GM12878 (cell line): ENCODE results near the gene S1PR2.

Experiments used
- KDM1A ChIP-seq: fragments of 200-600 bp; sonication (generic); IDR thresholded peaks from 2 replicates; pipeline ENCODE4 v1.6.1; 2016; ENCODE audit warnings: borderline replicate concordance
- POLR2A ChIP-seq: IDR thresholded peaks from 2 replicates; pipeline ENCODE4 v1.6.1; 2011; ENCODE audit warnings: low read depth, mild to moderate bottlenecking, low read length
- USF2 ChIP-seq: IDR thresholded peaks from 2 replicates; pipeline ENCODE4 v1.6.1; 2011; ENCODE audit warnings: low read depth, low read length, improper control_type of control experiment, borderline replicate concordance
- TF ChIP-seq, protein P1 (sequence below), 3 experiments: IDR thresholded peaks in 2 of 3; conservative IDR thresholded peaks in 1 of 3; 2 replicates each; pipeline ENCODE4 v1.5.1; 2011; ENCODE audit warnings: low read depth in 3 of 3, low read length in 3 of 3, mild to moderate bottlenecking in 3 of 3, control low read depth in 2 of 3, moderate library complexity in 2 of 3, inconsistent platforms in 1 of 3, mixed read lengths in 1 of 3; ENCODE audit not compliant: control insufficient read depth in 2 of 3, insufficient read depth in 1 of 3; ENCODE audit errors: extremely low read depth in 1 of 3
- TF ChIP-seq, protein P2 (sequence below): fragments of 450-650 bp; IDR thresholded peaks from 2 replicates; pipeline ENCODE4 v1.6.1; 2017; ENCODE audit warnings: antibody characterized with exemption, mild to moderate bottlenecking, moderate library complexity

DNA sequence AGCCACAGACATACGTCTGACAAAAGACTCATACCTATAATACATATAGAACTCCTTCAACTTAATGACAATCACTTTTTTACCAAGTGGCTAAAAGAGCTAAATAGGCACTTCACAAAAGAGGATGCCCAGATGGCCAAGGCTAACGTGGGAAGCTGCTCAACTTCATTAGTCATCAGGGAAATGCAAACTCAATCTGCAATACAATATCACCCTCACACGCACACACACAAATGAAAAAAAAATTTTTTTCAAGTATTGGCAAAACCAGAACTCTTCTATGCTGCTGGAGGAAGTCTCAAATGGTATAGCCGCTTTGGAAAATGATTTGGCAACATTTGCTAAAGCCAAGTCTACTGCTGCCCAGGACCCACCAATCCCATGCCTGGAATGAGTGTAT is 21.8 kb downstream of the S1PR2 start:
- TF ChIP-seq POLR2A (no peak), USF2 (no peak), KDM1A (no peak)
- TF ChIP-seq, protein P1, sequence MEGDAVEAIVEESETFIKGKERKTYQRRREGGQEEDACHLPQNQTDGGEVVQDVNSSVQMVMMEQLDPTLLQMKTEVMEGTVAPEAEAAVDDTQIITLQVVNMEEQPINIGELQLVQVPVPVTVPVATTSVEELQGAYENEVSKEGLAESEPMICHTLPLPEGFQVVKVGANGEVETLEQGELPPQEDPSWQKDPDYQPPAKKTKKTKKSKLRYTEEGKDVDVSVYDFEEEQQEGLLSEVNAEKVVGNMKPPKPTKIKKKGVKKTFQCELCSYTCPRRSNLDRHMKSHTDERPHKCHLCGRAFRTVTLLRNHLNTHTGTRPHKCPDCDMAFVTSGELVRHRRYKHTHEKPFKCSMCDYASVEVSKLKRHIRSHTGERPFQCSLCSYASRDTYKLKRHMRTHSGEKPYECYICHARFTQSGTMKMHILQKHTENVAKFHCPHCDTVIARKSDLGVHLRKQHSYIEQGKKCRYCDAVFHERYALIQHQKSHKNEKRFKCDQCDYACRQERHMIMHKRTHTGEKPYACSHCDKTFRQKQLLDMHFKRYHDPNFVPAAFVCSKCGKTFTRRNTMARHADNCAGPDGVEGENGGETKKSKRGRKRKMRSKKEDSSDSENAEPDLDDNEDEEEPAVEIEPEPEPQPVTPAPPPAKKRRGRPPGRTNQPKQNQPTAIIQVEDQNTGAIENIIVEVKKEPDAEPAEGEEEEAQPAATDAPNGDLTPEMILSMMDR (IDR thresholded peaks at IDR 0.05 in 2 of 3, conservative IDR thresholded peaks at IDR 0.05 in 1 of 3; ENCODE audit: control insufficient read depth in 2 of 3, extremely low read depth in 1 of 3, insufficient read depth in 1 of 3, low read depth in 3 of 3, low read length in 3 of 3) = no peak
- TF ChIP-seq, protein P2, sequence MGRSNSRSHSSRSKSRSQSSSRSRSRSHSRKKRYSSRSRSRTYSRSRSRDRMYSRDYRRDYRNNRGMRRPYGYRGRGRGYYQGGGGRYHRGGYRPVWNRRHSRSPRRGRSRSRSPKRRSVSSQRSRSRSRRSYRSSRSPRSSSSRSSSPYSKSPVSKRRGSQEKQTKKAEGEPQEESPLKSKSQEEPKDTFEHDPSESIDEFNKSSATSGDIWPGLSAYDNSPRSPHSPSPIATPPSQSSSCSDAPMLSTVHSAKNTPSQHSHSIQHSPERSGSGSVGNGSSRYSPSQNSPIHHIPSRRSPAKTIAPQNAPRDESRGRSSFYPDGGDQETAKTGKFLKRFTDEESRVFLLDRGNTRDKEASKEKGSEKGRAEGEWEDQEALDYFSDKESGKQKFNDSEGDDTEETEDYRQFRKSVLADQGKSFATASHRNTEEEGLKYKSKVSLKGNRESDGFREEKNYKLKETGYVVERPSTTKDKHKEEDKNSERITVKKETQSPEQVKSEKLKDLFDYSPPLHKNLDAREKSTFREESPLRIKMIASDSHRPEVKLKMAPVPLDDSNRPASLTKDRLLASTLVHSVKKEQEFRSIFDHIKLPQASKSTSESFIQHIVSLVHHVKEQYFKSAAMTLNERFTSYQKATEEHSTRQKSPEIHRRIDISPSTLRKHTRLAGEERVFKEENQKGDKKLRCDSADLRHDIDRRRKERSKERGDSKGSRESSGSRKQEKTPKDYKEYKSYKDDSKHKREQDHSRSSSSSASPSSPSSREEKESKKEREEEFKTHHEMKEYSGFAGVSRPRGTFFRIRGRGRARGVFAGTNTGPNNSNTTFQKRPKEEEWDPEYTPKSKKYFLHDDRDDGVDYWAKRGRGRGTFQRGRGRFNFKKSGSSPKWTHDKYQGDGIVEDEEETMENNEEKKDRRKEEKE = no peak
